SK-N-SH treated with all-trans-retinoic acid at 6 μM for 48 hours (cell line): ENCODE measurements around the gene NEK10.

Source experiments
- ATAC-seq: fragments of 200-7000 bp; cut with Tn5 transposase; 3 replicates; pipeline ENCODE4 v1.9.1; 2020; ENCODE audit warnings: mild to moderate bottlenecking, moderate library complexity
- ARNTL ChIP-seq: fragments of 450-650 bp; formaldehyde crosslinking; IDR thresholded peaks from 2 replicates; pipeline ENCODE4 v1.5.0; 2020; ENCODE audit warnings: low read depth, mild to moderate bottlenecking, moderate library complexity, borderline replicate concordance
- BACH2 ChIP-seq: fragments of 250-450 bp; sonication (Bioruptor Pico); IDR thresholded peaks from 2 replicates; pipeline ENCODE4 v1.9.0; 2021; ENCODE audit warnings: mild to moderate bottlenecking, borderline replicate concordance
- CSDC2 ChIP-seq: fragments of 250-450 bp; sonication (Bioruptor Pico); IDR thresholded peaks from 2 replicates; pipeline ENCODE4 v1.5.0; 2020; ENCODE audit warnings: mild to moderate bottlenecking, moderate library complexity
- CSRNP3 ChIP-seq: fragments of 250-450 bp; sonication (Bioruptor Pico); IDR thresholded peaks from 2 replicates; pipeline ENCODE4 v1.5.1; 2021; ENCODE audit warnings: mild to moderate bottlenecking, moderate library complexity
- ESRRG ChIP-seq: fragments of 250-450 bp; sonication (Bioruptor Pico); IDR thresholded peaks from 2 replicates; pipeline ENCODE4 v1.6.1; 2021; ENCODE audit warnings: mild to moderate bottlenecking
- GLIS3 ChIP-seq: fragments of 250-450 bp; sonication (Bioruptor Pico); IDR thresholded peaks from 2 replicates; pipeline ENCODE4 v1.5.0; 2020; ENCODE audit warnings: mild to moderate bottlenecking, moderate library complexity
- ISL1 ChIP-seq: fragments of 250-450 bp; sonication (Bioruptor Pico); IDR thresholded peaks from 2 replicates; pipeline ENCODE4 v2.1.2; 2022; ENCODE audit warnings: mild to moderate bottlenecking, moderate library complexity
- OSR1 ChIP-seq: fragments of 250-450 bp; sonication (Bioruptor Pico); IDR thresholded peaks from 2 replicates; pipeline ENCODE4 v1.8.0; 2022; ENCODE audit warnings: moderate library complexity, mild to moderate bottlenecking, inconsistent platforms
- PPARA ChIP-seq: fragments of 250-450 bp; sonication (Bioruptor Pico); IDR thresholded peaks from 2 replicates; pipeline ENCODE4 v1.5.0; 2020; ENCODE audit warnings: mild to moderate bottlenecking, borderline replicate concordance
- RARB ChIP-seq: fragments of 250-450 bp; sonication (Bioruptor Pico); IDR thresholded peaks from 2 replicates; pipeline ENCODE4 v1.8.0; 2021; ENCODE audit warnings: mild to moderate bottlenecking, moderate library complexity
- SNAI2 ChIP-seq: fragments of 250-450 bp; sonication (Bioruptor Pico); IDR thresholded peaks from 2 replicates; pipeline ENCODE4 v1.5.0; 2020; ENCODE audit warnings: mild to moderate bottlenecking, moderate library complexity
- TCF4 ChIP-seq: fragments of 250-450 bp; sonication (Bioruptor Pico); IDR thresholded peaks from 2 replicates; pipeline ENCODE4 v1.8.0; 2021; ENCODE audit warnings: mild to moderate bottlenecking, moderate library complexity, borderline replicate concordance
- TOX ChIP-seq: fragments of 250-450 bp; sonication (Bioruptor Pico); IDR thresholded peaks from 2 replicates; pipeline ENCODE4 v1.8.0; 2021; ENCODE audit warnings: mild to moderate bottlenecking, moderate library complexity, borderline replicate concordance
- ZC3H10 ChIP-seq: fragments of 250-450 bp; sonication (Bioruptor Pico); IDR thresholded peaks from 2 replicates; pipeline ENCODE4 v1.5.1; 2021; ENCODE audit warnings: mild to moderate bottlenecking, moderate library complexity
- ZFP3 ChIP-seq: fragments of 250-450 bp; sonication (Bioruptor Pico); IDR thresholded peaks from 2 replicates; pipeline ENCODE4 v1.5.0; 2020; ENCODE audit warnings: mild to moderate bottlenecking, moderate library complexity
- ZFP30 ChIP-seq: fragments of 450-650 bp; formaldehyde crosslinking; IDR thresholded peaks from 2 replicates; pipeline ENCODE4 v1.5.0; 2022; ENCODE audit warnings: mild to moderate bottlenecking, moderate library complexity
- ZNF565 ChIP-seq: fragments of 450-650 bp; formaldehyde crosslinking; conservative IDR thresholded peaks from 2 replicates; pipeline ENCODE4 v1.5.0; 2020; ENCODE audit warnings: low read depth, mild to moderate bottlenecking, moderate library complexity
- ZNF70 ChIP-seq: fragments of 450-650 bp; formaldehyde crosslinking; IDR thresholded peaks from 2 replicates; pipeline ENCODE4 v1.5.0; 2020; ENCODE audit warnings: mild to moderate bottlenecking, moderate library complexity
- ZNF8 ChIP-seq: fragments of 450-650 bp; formaldehyde crosslinking; IDR thresholded peaks from 2 replicates; pipeline ENCODE4 v1.5.0; 2020; ENCODE audit warnings: mild to moderate bottlenecking, moderate library complexity
- TF ChIP-seq, protein P1 (sequence below): fragments of 250-450 bp; sonication (Bioruptor Pico); IDR thresholded peaks from 2 replicates; pipeline ENCODE4 v1.8.0; 2020; ENCODE audit warnings: mild to moderate bottlenecking, moderate library complexity, borderline replicate concordance
- TF ChIP-seq, protein P2 (sequence below): fragments of 250-450 bp; sonication (Bioruptor Pico); IDR thresholded peaks from 2 replicates; pipeline ENCODE4 v1.8.0; 2021; ENCODE audit warnings: low read depth, mild to moderate bottlenecking, moderate library complexity, borderline replicate concordance
- TF ChIP-seq, protein P3 (sequence below): fragments of 250-450 bp; sonication (Bioruptor Pico); IDR thresholded peaks from 2 replicates; pipeline ENCODE4 v1.5.0; 2020; ENCODE audit warnings: mild to moderate bottlenecking, moderate library complexity
- TF ChIP-seq, protein P4 (sequence below): fragments of 250-450 bp; sonication (Bioruptor Pico); IDR thresholded peaks from 2 replicates; pipeline ENCODE4 v1.5.1; 2020; ENCODE audit warnings: low read depth, mild to moderate bottlenecking, moderate library complexity

NEK10 gene

GRCh38 chr3:27174530-27174929, 194.7 kb downstream of the NEK10 start:
- ATAC-seq: no peak
- TF ChIP-seq TOX (CRISPR knock-in tag) (no peak), ZFP3 (CRISPR knock-in tag) (no peak), BACH2 (CRISPR knock-in tag) (no peak), ZNF8 (CRISPR knock-in tag) (no peak), ZFP30 (CRISPR knock-in tag) (no peak), PPARA (CRISPR knock-in tag) (no peak), ZNF70 (no peak), ISL1 (no peak), SNAI2 (CRISPR knock-in tag) (no peak), ESRRG (CRISPR knock-in tag) (no peak)
- TF ChIP-seq, protein P1, sequence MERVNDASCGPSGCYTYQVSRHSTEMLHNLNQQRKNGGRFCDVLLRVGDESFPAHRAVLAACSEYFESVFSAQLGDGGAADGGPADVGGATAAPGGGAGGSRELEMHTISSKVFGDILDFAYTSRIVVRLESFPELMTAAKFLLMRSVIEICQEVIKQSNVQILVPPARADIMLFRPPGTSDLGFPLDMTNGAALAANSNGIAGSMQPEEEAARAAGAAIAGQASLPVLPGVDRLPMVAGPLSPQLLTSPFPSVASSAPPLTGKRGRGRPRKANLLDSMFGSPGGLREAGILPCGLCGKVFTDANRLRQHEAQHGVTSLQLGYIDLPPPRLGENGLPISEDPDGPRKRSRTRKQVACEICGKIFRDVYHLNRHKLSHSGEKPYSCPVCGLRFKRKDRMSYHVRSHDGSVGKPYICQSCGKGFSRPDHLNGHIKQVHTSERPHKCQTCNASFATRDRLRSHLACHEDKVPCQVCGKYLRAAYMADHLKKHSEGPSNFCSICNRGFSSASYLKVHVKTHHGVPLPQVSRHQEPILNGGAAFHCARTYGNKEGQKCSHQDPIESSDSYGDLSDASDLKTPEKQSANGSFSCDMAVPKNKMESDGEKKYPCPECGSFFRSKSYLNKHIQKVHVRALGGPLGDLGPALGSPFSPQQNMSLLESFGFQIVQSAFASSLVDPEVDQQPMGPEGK: no peak
- TF ChIP-seq, protein P2, sequence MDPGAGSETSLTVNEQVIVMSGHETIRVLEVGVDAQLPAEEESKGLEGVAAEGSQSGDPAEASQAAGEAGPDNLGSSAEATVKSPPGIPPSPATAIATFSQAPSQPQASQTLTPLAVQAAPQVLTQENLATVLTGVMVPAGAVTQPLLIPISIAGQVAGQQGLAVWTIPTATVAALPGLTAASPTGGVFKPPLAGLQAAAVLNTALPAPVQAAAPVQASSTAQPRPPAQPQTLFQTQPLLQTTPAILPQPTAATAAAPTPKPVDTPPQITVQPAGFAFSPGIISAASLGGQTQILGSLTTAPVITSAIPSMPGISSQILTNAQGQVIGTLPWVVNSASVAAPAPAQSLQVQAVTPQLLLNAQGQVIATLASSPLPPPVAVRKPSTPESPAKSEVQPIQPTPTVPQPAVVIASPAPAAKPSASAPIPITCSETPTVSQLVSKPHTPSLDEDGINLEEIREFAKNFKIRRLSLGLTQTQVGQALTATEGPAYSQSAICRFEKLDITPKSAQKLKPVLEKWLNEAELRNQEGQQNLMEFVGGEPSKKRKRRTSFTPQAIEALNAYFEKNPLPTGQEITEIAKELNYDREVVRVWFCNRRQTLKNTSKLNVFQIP (CRISPR knock-in tag): no peak

DNA sequence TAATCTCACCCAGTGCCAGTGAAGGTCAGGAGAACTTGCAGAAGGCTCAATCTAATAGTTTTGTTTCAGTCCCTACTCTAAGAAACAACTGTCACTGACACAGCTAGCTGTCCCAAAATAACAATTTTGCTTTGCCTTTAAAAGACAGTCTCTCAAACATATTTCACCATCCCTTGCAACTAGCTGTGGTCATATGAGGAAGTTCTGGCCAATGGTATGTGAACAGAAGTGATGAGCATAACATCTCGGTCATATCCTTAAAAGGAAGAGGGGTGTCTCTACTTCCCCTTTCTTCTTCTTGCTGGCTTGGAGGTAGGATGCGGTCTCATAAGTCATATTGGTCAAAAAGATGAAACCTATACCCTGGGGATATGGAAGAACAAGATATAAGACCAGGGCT, 198.1 kb downstream of the NEK10 start:
- ATAC-seq: no peak
- TF ChIP-seq SNAI2 (CRISPR knock-in tag): no peak
- TF ChIP-seq ZNF565 (CRISPR knock-in tag): no peak
- TF ChIP-seq CSDC2 (CRISPR knock-in tag): no peak
- no peak for TF ChIP-seq ARNTL (CRISPR knock-in tag)
- no peak for TF ChIP-seq TOX (CRISPR knock-in tag)
- TF ChIP-seq ZFP30 (CRISPR knock-in tag): no peak
- no peak for TF ChIP-seq TCF4 (CRISPR knock-in tag)
- no peak for TF ChIP-seq CSRNP3 (CRISPR knock-in tag)
- TF ChIP-seq ISL1: no peak
- TF ChIP-seq, protein P1: no peak
- TF ChIP-seq, protein P3, sequence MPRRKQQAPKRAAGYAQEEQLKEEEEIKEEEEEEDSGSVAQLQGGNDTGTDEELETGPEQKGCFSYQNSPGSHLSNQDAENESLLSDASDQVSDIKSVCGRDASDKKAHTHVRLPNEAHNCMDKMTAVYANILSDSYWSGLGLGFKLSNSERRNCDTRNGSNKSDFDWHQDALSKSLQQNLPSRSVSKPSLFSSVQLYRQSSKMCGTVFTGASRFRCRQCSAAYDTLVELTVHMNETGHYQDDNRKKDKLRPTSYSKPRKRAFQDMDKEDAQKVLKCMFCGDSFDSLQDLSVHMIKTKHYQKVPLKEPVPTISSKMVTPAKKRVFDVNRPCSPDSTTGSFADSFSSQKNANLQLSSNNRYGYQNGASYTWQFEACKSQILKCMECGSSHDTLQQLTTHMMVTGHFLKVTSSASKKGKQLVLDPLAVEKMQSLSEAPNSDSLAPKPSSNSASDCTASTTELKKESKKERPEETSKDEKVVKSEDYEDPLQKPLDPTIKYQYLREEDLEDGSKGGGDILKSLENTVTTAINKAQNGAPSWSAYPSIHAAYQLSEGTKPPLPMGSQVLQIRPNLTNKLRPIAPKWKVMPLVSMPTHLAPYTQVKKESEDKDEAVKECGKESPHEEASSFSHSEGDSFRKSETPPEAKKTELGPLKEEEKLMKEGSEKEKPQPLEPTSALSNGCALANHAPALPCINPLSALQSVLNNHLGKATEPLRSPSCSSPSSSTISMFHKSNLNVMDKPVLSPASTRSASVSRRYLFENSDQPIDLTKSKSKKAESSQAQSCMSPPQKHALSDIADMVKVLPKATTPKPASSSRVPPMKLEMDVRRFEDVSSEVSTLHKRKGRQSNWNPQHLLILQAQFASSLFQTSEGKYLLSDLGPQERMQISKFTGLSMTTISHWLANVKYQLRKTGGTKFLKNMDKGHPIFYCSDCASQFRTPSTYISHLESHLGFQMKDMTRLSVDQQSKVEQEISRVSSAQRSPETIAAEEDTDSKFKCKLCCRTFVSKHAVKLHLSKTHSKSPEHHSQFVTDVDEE (CRISPR knock-in tag): no peak
- no peak for TF ChIP-seq GLIS3 (CRISPR knock-in tag)
- no peak for TF ChIP-seq RARB (CRISPR knock-in tag)
- no peak for TF ChIP-seq OSR1 (CRISPR knock-in tag)
- TF ChIP-seq, protein P4, sequence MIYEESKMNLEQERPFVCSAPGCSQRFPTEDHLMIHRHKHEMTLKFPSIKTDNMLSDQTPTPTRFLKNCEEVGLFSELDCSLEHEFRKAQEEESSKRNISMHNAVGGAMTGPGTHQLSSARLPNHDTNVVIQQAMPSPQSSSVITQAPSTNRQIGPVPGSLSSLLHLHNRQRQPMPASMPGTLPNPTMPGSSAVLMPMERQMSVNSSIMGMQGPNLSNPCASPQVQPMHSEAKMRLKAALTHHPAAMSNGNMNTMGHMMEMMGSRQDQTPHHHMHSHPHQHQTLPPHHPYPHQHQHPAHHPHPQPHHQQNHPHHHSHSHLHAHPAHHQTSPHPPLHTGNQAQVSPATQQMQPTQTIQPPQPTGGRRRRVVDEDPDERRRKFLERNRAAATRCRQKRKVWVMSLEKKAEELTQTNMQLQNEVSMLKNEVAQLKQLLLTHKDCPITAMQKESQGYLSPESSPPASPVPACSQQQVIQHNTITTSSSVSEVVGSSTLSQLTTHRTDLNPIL (CRISPR knock-in tag): no peak
- TF ChIP-seq ZNF8 (CRISPR knock-in tag): no peak
- TF ChIP-seq ZC3H10 (CRISPR knock-in tag): no peak
- no peak for TF ChIP-seq ZNF70
- TF ChIP-seq ESRRG (CRISPR knock-in tag): no peak
- TF ChIP-seq, all 23 proteins: peak for 0
